PC-9 (cell line): ENCODE measurements around the gene IP6K1.

ENCODE experiments used
- EZH2 ChIP-seq: fragments of 200-600 bp; sonication (generic); IDR thresholded peaks from 2 replicates; pipeline ENCODE4 v1.8.0; 2017; ENCODE audit warnings: antibody characterized with exemption, low read depth
- TF ChIP-seq, protein P1 (sequence below): fragments of 200-600 bp; sonication (generic); conservative IDR thresholded peaks from 2 replicates; pipeline ENCODE4 v1.6.1; 2017; ENCODE audit warnings: mixed run types, antibody characterized with exemption, mild to moderate bottlenecking, moderate library complexity

- TF ChIP-seq, protein P1, sequence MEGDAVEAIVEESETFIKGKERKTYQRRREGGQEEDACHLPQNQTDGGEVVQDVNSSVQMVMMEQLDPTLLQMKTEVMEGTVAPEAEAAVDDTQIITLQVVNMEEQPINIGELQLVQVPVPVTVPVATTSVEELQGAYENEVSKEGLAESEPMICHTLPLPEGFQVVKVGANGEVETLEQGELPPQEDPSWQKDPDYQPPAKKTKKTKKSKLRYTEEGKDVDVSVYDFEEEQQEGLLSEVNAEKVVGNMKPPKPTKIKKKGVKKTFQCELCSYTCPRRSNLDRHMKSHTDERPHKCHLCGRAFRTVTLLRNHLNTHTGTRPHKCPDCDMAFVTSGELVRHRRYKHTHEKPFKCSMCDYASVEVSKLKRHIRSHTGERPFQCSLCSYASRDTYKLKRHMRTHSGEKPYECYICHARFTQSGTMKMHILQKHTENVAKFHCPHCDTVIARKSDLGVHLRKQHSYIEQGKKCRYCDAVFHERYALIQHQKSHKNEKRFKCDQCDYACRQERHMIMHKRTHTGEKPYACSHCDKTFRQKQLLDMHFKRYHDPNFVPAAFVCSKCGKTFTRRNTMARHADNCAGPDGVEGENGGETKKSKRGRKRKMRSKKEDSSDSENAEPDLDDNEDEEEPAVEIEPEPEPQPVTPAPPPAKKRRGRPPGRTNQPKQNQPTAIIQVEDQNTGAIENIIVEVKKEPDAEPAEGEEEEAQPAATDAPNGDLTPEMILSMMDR = no peak
- TF ChIP-seq EZH2 = no peak
Measured at GRCh38 chr3:49805367-49805782, 19.0 kb upstream of the IP6K1 start.
